GM12865 (cell line): ENCODE measurements around the gene WDR44.

Experiments
- DNase-seq: peaks from one replicate; pipeline ENCODE4 v3.0.0; 2010; ENCODE audit warnings: low read depth
- H3K4me3 ChIP-seq: 2 replicates; pipeline ENCODE4 v1.5.1; 2011; ENCODE audit warnings: mild to moderate bottlenecking, low read depth, low read length, control low read depth
- CTCF ChIP-seq: IDR thresholded peaks from 2 replicates; pipeline ENCODE4 v1.5.1; 2011; ENCODE audit warnings: low read length, control low read depth, low read depth, inconsistent platforms; ENCODE audit not compliant: insufficient read depth; ENCODE audit errors: missing control alignments

The WDR44 gene

GRCh38 chrX:118493016-118493415 lies 147.1 kb downstream of the WDR44 start:
- no peak for DNase-seq
- H3K4me3 ChIP-seq = no peak overlapping the region
- no peak for TF ChIP-seq CTCF

- DNase-seq = no peak
- no peak overlapping the region for H3K4me3 ChIP-seq
- no peak for TF ChIP-seq CTCF
These were observed 147.9 kb downstream of the WDR44 start for GRCh38 chrX:118493653-118494297.

GRCh38 chrX:118495061-118495921 lies 149.4 kb downstream of the WDR44 start, which contains the start of gene DOCK11:
TSS of gene DOCK11 (plus strand) at chrX:118495815. CDS start at chrX:118495972, 157 bp downstream.
- DNase-seq = peak; percentile 90
- TF ChIP-seq CTCF = no peak
- peak within 1 kb of the TSS; percentile 82 for H3K4me3 ChIP-seq

GRCh38 chrX:118495958-118496762 lies 150.3 kb downstream of the WDR44 start:
- DNase-seq = peak; percentile 86
- TF ChIP-seq CTCF = no peak
- H3K4me3 ChIP-seq = peak overlapping the region; percentile 82

GRCh38 chrX:118496763-118497079 lies 150.8 kb downstream of the WDR44 start:
- no peak for TF ChIP-seq CTCF
- no peak for DNase-seq
- H3K4me3 ChIP-seq = peak overlapping the region; percentile 82

GRCh38 chrX:118497180-118497818 lies 151.4 kb downstream of the WDR44 start:
- DNase-seq = peak; percentile 27
- no peak for TF ChIP-seq CTCF
- H3K4me3 ChIP-seq = peak overlapping the region; percentile 82
